Muscle of arm (tissue), 12 donors: Measurements from ENCODE around the gene CHTF18. TPM values are rescaled to one million over a fixed set of nuclear protein-coding genes. Genes with fewer than 3 reads are reported as not detected.

Experiments
- DNase-seq: peaks from one replicate; pipeline ENCODE4 v3.0.0-alpha.2; 2013
- polyA plus RNA-seq, 12 donors: library from polyadenylated mRNA; unstranded; fragments of 120-200 nt; gene quantifications; one replicate each; pipeline ENCODE4 v1.2.1, GENCODE V29; 2013; ENCODE audit not compliant: insufficient read length in 12 of 12

CHTF18 gene
- polyA plus RNA-seq, 12 donors = 9.4 to 56.5 (median 13.5) TPM; not detected in 1

- DNase-seq = no peak
These were observed 56.4 kb downstream of the CHTF18 start for GRCh38 chr16:844638-845350.

GRCh38 chr16:845351-845745, 56.9 kb downstream of the CHTF18 start:
- DNase-seq = no peak

- no peak for DNase-seq
These were observed 58.7 kb downstream of the CHTF18 start for GRCh38 chr16:847151-847550.

Other genes with a start within 250 kb of the CHTF18 start
- under 1 TPM in 6 of 12 donors, not detected in 6; 0.08 to 0.24 (median 0.13) TPM for gene PRR35, start 228.2 kb upstream of the CHTF18 start, polyA plus RNA-seq
- gene NHLRC4, start 221.6 kb upstream of the CHTF18 start, polyA plus RNA-seq = 1 to 10 TPM in 3 of 12 donors, under 1 TPM in 7, not detected in 2; 0.62 to 1.3 (median 0.89) TPM
- gene PIGQ, start 218.7 kb upstream of the CHTF18 start, polyA plus RNA-seq = 10 to 100 TPM in 11 of 12 donors, not detected in 1; 12.9 to 36.0 (median 17.9) TPM
- gene RAB40C, start 198.6 kb upstream of the CHTF18 start, polyA plus RNA-seq = 10 to 100 TPM in 7 of 12 donors, 1 to 10 TPM in 4, not detected in 1; 8.8 to 25.9 (median 10.6) TPM
- gene WFIKKN1, start 157.6 kb upstream of the CHTF18 start, polyA plus RNA-seq = 1 to 10 TPM in 1 of 12 donors, under 1 TPM in 9, not detected in 2; 0.14 to 2.1 (median 0.39) TPM
- 10 to 100 TPM in 11 of 12 donors, not detected in 1; 28.9 to 48.1 (median 35.5) TPM for gene METTL26, start 152.3 kb upstream of the CHTF18 start, polyA plus RNA-seq
- 10 to 100 TPM in 4 of 12 donors, 1 to 10 TPM in 7, not detected in 1; 6.6 to 35.0 (median 9.4) TPM for gene MCRIP2, start 146.8 kb upstream of the CHTF18 start, polyA plus RNA-seq
- gene WDR90, start 139.3 kb upstream of the CHTF18 start, polyA plus RNA-seq = 10 to 100 TPM in 11 of 12 donors, not detected in 1; 11.6 to 41.2 (median 15.9) TPM
- gene RHOT2, start 120.5 kb upstream of the CHTF18 start, polyA plus RNA-seq = 10 to 100 TPM in 11 of 12 donors, not detected in 1; 38.6 to 95.9 (median 45.4) TPM
- gene RHBDL1, start 112.9 kb upstream of the CHTF18 start, polyA plus RNA-seq = 1 to 10 TPM in 8 of 12 donors, under 1 TPM in 2, not detected in 2; 0.69 to 2.6 (median 1.2) TPM
- 100 to 1,000 TPM in 2 of 12 donors, 10 to 100 TPM in 9, not detected in 1; 61.0 to 138 (median 85.7) TPM for gene STUB1, start 108.2 kb upstream of the CHTF18 start, polyA plus RNA-seq
- gene JMJD8, start 104.3 kb upstream of the CHTF18 start, polyA plus RNA-seq = 10 to 100 TPM in 11 of 12 donors, not detected in 1; 20.3 to 59.8 (median 28.4) TPM
- 1 to 10 TPM in 11 of 12 donors, not detected in 1; 5.0 to 9.0 (median 6.0) TPM for gene WDR24, start 98.2 kb upstream of the CHTF18 start, polyA plus RNA-seq
- gene FBXL16, start 82.8 kb upstream of the CHTF18 start, polyA plus RNA-seq = 1 to 10 TPM in 3 of 12 donors, under 1 TPM in 7, not detected in 2; 0.24 to 1.2 (median 0.52) TPM
- 10 to 100 TPM in 11 of 12 donors, not detected in 1; 15.2 to 43.8 (median 19.1) TPM for gene METRN, start 73.5 kb upstream of the CHTF18 start, polyA plus RNA-seq
- gene ANTKMT, start 67.5 kb upstream of the CHTF18 start, polyA plus RNA-seq = 10 to 100 TPM in 5 of 12 donors, 1 to 10 TPM in 6, not detected in 1; 4.9 to 25.5 (median 9.9) TPM
- 1 to 10 TPM in 3 of 12 donors, under 1 TPM in 7, not detected in 2; 0.58 to 1.5 (median 0.86) TPM for gene CCDC78, start 62.2 kb upstream of the CHTF18 start, polyA plus RNA-seq
- 1 to 10 TPM in 9 of 12 donors, under 1 TPM in 1, not detected in 2; 0.99 to 2.9 (median 2.1) TPM for gene HAGHL, start 61.5 kb upstream of the CHTF18 start, polyA plus RNA-seq
- 10 to 100 TPM in 10 of 12 donors, 1 to 10 TPM in 1, not detected in 1; 7.5 to 16.7 (median 15.7) TPM for gene CIAO3, start 47.6 kb upstream of the CHTF18 start, polyA plus RNA-seq
- gene MSLN, start 27.9 kb upstream of the CHTF18 start, polyA plus RNA-seq = 10 to 100 TPM in 2 of 12 donors, 1 to 10 TPM in 3, under 1 TPM in 5, not detected in 2; 0.22 to 15.6 (median 0.91) TPM
- 10 to 100 TPM in 2 of 12 donors, 1 to 10 TPM in 9, not detected in 1; 6.6 to 12.7 (median 8.6) TPM for gene RPUSD1, start 239 bp upstream of the CHTF18 start, polyA plus RNA-seq
- under 1 TPM in 1 of 12 donors, not detected in 11; 0.34 TPM for gene GNG13, start 12.1 kb downstream of the CHTF18 start, polyA plus RNA-seq
- gene LMF1, start 182.4 kb downstream of the CHTF18 start, polyA plus RNA-seq = 10 to 100 TPM in 7 of 12 donors, 1 to 10 TPM in 4, not detected in 1; 8.5 to 16.9 (median 11.0) TPM
- 10 to 100 TPM in 11 of 12 donors, not detected in 1; 17.1 to 40.3 (median 30.6) TPM for gene SOX8, start 193.2 kb downstream of the CHTF18 start, polyA plus RNA-seq